Measurements from ENCODE around the gene MARF1.
A peak's percentile ranks its signal among the peaks of the same experiment; 100 is the strongest.

The MARF1 gene

GRCh38 chr16:15644267-15644961 lies 1.5 kb upstream of the MARF1 start:
- Histone ChIP-seq H3K4me3 (ENCODE audit: low read length in 2 of 2) (no peak overlapping the region), H3K9me3 (ENCODE audit: control insufficient read depth in 2 of 2, low read length in 2 of 2) (no peaks in the 10 kb centered on the region)

GRCh38 chr16:15643946-15644250 lies 944 bp upstream of the MARF1 start:
- Histone ChIP-seq H3K9ac (ENCODE audit: low read length in 2 of 2) (peak overlapping the region; percentile 99), H3K27ac (ENCODE audit: low read length) (peak overlapping the region; percentile 99), H3K36me3 (ENCODE audit: control insufficient read depth in 2 of 2, insufficient read depth in 2 of 2, low read length in 2 of 2) (peaks cover 1 to 2% of the 10 kb centered on the region in 2 donors), H3K27me3 (ENCODE audit: control insufficient read depth in 1 of 2, insufficient read depth in 2 of 2, low read length in 2 of 2) (no peaks in the 10 kb centered on the region), H3K4me3 (ENCODE audit: low read length in 2 of 2) (peak overlapping the region; percentile 83 to 89), H3K9me3 (ENCODE audit: control insufficient read depth in 2 of 2, low read length in 2 of 2) (no peaks in the 10 kb centered on the region), H3K4me1 (ENCODE audit: control insufficient read depth, insufficient read depth, low read length) (peaks cover 14% of the 10 kb centered on the region)

More at GRCh38 chr16:15644267-15644961, 1.5 kb upstream of the MARF1 start:
- Histone ChIP-seq H3K27ac (ENCODE audit: low read length) (peak overlapping the region; percentile 99), H3K27me3 (ENCODE audit: control insufficient read depth in 1 of 2, insufficient read depth in 2 of 2, low read length in 2 of 2) (no peaks in the 10 kb centered on the region), H3K4me1 (ENCODE audit: control insufficient read depth, insufficient read depth, low read length) (peaks cover 17% of the 10 kb centered on the region), H3K9ac (ENCODE audit: low read length in 2 of 2) (no peak overlapping the region), H3K36me3 (ENCODE audit: control insufficient read depth in 2 of 2, insufficient read depth in 2 of 2, low read length in 2 of 2) (no peaks in the 10 kb centered on the region)

GRCh38 chr16:15642557-15643047 lies 352 bp downstream of the MARF1 start:
- Histone ChIP-seq H3K9ac (ENCODE audit: low read length in 2 of 2) (peak overlapping the region; percentile 74 to 84), H3K4me1 (ENCODE audit: control insufficient read depth, insufficient read depth, low read length) (peaks cover 14% of the 10 kb centered on the region), H3K9me3 (ENCODE audit: control insufficient read depth in 2 of 2, low read length in 2 of 2) (no peaks in the 10 kb centered on the region), H3K4me3 (ENCODE audit: low read length in 2 of 2) (peak overlapping the region; percentile 89 to 90), H3K27ac (ENCODE audit: low read length) (peak overlapping the region; percentile 99), H3K27me3 (ENCODE audit: control insufficient read depth in 1 of 2, insufficient read depth in 2 of 2, low read length in 2 of 2) (no peaks in the 10 kb centered on the region), H3K36me3 (ENCODE audit: control insufficient read depth in 2 of 2, insufficient read depth in 2 of 2, low read length in 2 of 2) (peaks cover 6 to 11% of the 10 kb centered on the region in 2 donors)

GRCh38 chr16:15641753-15642556 lies 999 bp downstream of the MARF1 start:
- Histone ChIP-seq H3K27ac (ENCODE audit: low read length) (peak overlapping the region; percentile 99), H3K36me3 (ENCODE audit: control insufficient read depth in 2 of 2, insufficient read depth in 2 of 2, low read length in 2 of 2) (peaks cover 12 to 18% of the 10 kb centered on the region in 2 donors), H3K9ac (ENCODE audit: low read length in 2 of 2) (peak overlapping the region; percentile 74 to 84), H3K4me3 (ENCODE audit: low read length in 2 of 2) (peak overlapping the region; percentile 89 to 90), H3K4me1 (ENCODE audit: control insufficient read depth, insufficient read depth, low read length) (peaks cover 14% of the 10 kb centered on the region), H3K27me3 (ENCODE audit: control insufficient read depth in 1 of 2, insufficient read depth in 2 of 2, low read length in 2 of 2) (no peaks in the 10 kb centered on the region), H3K9me3 (ENCODE audit: control insufficient read depth in 2 of 2, low read length in 2 of 2) (no peaks in the 10 kb centered on the region)

GRCh38 chr16:15640966-15641365 lies 2.0 kb downstream of the MARF1 start:
- Histone ChIP-seq H3K4me1 (ENCODE audit: control insufficient read depth, insufficient read depth, low read length) (peaks cover 14% of the 10 kb centered on the region), H3K4me3 (ENCODE audit: low read length in 2 of 2) (no peak overlapping the region), H3K9ac (ENCODE audit: low read length in 2 of 2) (peak overlapping the region in 1 of 2 donors; percentile 6), H3K9me3 (ENCODE audit: control insufficient read depth in 2 of 2, low read length in 2 of 2) (no peaks in the 10 kb centered on the region), H3K36me3 (ENCODE audit: control insufficient read depth in 2 of 2, insufficient read depth in 2 of 2, low read length in 2 of 2) (peaks cover 22 to 28% of the 10 kb centered on the region in 2 donors), H3K27me3 (ENCODE audit: control insufficient read depth in 1 of 2, insufficient read depth in 2 of 2, low read length in 2 of 2) (no peaks in the 10 kb centered on the region), H3K27ac (ENCODE audit: low read length) (no peak overlapping the region)

- Histone ChIP-seq H3K4me3 (ENCODE audit: low read length in 2 of 2) (no peak overlapping the region), H3K27me3 (ENCODE audit: control insufficient read depth in 1 of 2, insufficient read depth in 2 of 2, low read length in 2 of 2) (no peaks in the 10 kb centered on the region), H3K9me3 (ENCODE audit: control insufficient read depth in 2 of 2, low read length in 2 of 2) (no peaks in the 10 kb centered on the region), H3K9ac (ENCODE audit: low read length in 2 of 2) (no peak overlapping the region), H3K4me1 (ENCODE audit: control insufficient read depth, insufficient read depth, low read length) (peaks cover 14% of the 10 kb centered on the region), H3K36me3 (ENCODE audit: control insufficient read depth in 2 of 2, insufficient read depth in 2 of 2, low read length in 2 of 2) (peaks cover 40 to 45% of the 10 kb centered on the region in 2 donors), H3K27ac (ENCODE audit: low read length) (no peak overlapping the region)
These were observed 3.8 kb downstream of the MARF1 start for GRCh38 chr16:15639061-15639568.

GRCh38 chr16:15636392-15636873 lies 6.5 kb downstream of the MARF1 start:
- peaks cover under 1% of the 10 kb centered on the region for H3K4me1 ChIP-seq (ENCODE audit: control insufficient read depth, insufficient read depth, low read length)
- no peak overlapping the region for H3K27ac ChIP-seq (ENCODE audit: low read length)
- H3K36me3 ChIP-seq (ENCODE audit: control insufficient read depth in 2 of 2, insufficient read depth in 2 of 2, low read length in 2 of 2): peaks cover 50 to 63% of the 10 kb centered on the region in 2 donors

GRCh38 chr16:15635926-15636325 lies 7.0 kb downstream of the MARF1 start:
- Histone ChIP-seq H3K9ac (ENCODE audit: low read length in 2 of 2) (no peak overlapping the region), H3K4me3 (ENCODE audit: low read length in 2 of 2) (no peak overlapping the region), H3K4me1 (ENCODE audit: control insufficient read depth, insufficient read depth, low read length) (no peaks in the 10 kb centered on the region), H3K9me3 (ENCODE audit: control insufficient read depth in 2 of 2, low read length in 2 of 2) (no peaks in the 10 kb centered on the region), H3K36me3 (ENCODE audit: control insufficient read depth in 2 of 2, insufficient read depth in 2 of 2, low read length in 2 of 2) (peaks cover 54 to 66% of the 10 kb centered on the region in 2 donors), H3K27ac (ENCODE audit: low read length) (no peak overlapping the region), H3K27me3 (ENCODE audit: control insufficient read depth in 1 of 2, insufficient read depth in 2 of 2, low read length in 2 of 2) (no peaks in the 10 kb centered on the region)

More at GRCh38 chr16:15636392-15636873, 6.5 kb downstream of the MARF1 start:
- Histone ChIP-seq H3K27me3 (ENCODE audit: control insufficient read depth in 1 of 2, insufficient read depth in 2 of 2, low read length in 2 of 2) (no peaks in the 10 kb centered on the region), H3K4me3 (ENCODE audit: low read length in 2 of 2) (no peak overlapping the region), H3K9me3 (ENCODE audit: control insufficient read depth in 2 of 2, low read length in 2 of 2) (no peaks in the 10 kb centered on the region), H3K9ac (ENCODE audit: low read length in 2 of 2) (no peak overlapping the region)

GRCh38 chr16:15631730-15632409 lies 11.1 kb downstream of the MARF1 start:
- peaks cover 53 to 61% of the 10 kb centered on the region in 2 donors for H3K36me3 ChIP-seq (ENCODE audit: control insufficient read depth in 2 of 2, insufficient read depth in 2 of 2, low read length in 2 of 2)
- no peak overlapping the region for H3K27ac ChIP-seq (ENCODE audit: low read length)

GRCh38 chr16:15621889-15622288 lies 21.1 kb downstream of the MARF1 start:
- H3K4me3 ChIP-seq (ENCODE audit: low read length in 2 of 2): no peak overlapping the region
- H3K27me3 ChIP-seq (ENCODE audit: control insufficient read depth in 1 of 2, insufficient read depth in 2 of 2, low read length in 2 of 2): no peaks in the 10 kb centered on the region
- no peak overlapping the region for H3K27ac ChIP-seq (ENCODE audit: low read length)
- peaks cover 2% of the 10 kb centered on the region for H3K4me1 ChIP-seq (ENCODE audit: control insufficient read depth, insufficient read depth, low read length)
- no peak overlapping the region for H3K9ac ChIP-seq (ENCODE audit: low read length in 2 of 2)
- peaks cover 53 to 57% of the 10 kb centered on the region in 2 donors for H3K36me3 ChIP-seq (ENCODE audit: control insufficient read depth in 2 of 2, insufficient read depth in 2 of 2, low read length in 2 of 2)
- H3K9me3 ChIP-seq (ENCODE audit: control insufficient read depth in 2 of 2, low read length in 2 of 2): no peaks in the 10 kb centered on the region

More at GRCh38 chr16:15631730-15632409, 11.1 kb downstream of the MARF1 start:
- no peaks in the 10 kb centered on the region for H3K4me1 ChIP-seq (ENCODE audit: control insufficient read depth, insufficient read depth, low read length)
- H3K4me3 ChIP-seq (ENCODE audit: low read length in 2 of 2): no peak overlapping the region
- no peaks in the 10 kb centered on the region for H3K9me3 ChIP-seq (ENCODE audit: control insufficient read depth in 2 of 2, low read length in 2 of 2)
- no peaks in the 10 kb centered on the region for H3K27me3 ChIP-seq (ENCODE audit: control insufficient read depth in 1 of 2, insufficient read depth in 2 of 2, low read length in 2 of 2)
- H3K9ac ChIP-seq (ENCODE audit: low read length in 2 of 2): no peak overlapping the region
